NT2/D1 (cell line): ENCODE measurements around the gene ZNF74.
A peak's percentile ranks its signal among the peaks of the same experiment; 100 is the strongest.

Source experiments
- DNase-seq: peaks from one replicate; pipeline ENCODE4 v3.0.0-alpha.2; 2011; ENCODE audit warnings: low read depth, low spot score
- H3K27me3 ChIP-seq: 2 replicates; pipeline ENCODE4 v1.6.0; 2011; ENCODE audit warnings: mild to moderate bottlenecking; ENCODE audit not compliant: insufficient read length, insufficient read depth
- H3K36me3 ChIP-seq: 2 replicates; pipeline ENCODE4 v1.6.1; 2011; ENCODE audit warnings: mild to moderate bottlenecking, low read length, mixed read lengths; ENCODE audit not compliant: insufficient read depth, insufficient read length
- H3K4me1 ChIP-seq: 2 replicates; pipeline ENCODE4 v1.5.1; 2011; ENCODE audit not compliant: insufficient read depth, insufficient read length
- H3K4me3 ChIP-seq: 2 replicates; pipeline ENCODE4 v1.5.1; 2011; ENCODE audit warnings: low read depth; ENCODE audit not compliant: insufficient read length
- H3K9ac ChIP-seq: 2 replicates; pipeline ENCODE4 v1.6.0; 2011; ENCODE audit warnings: low read depth; ENCODE audit not compliant: insufficient read length
- H3K9me3 ChIP-seq: 2 replicates; pipeline ENCODE4 v1.5.1; 2011; ENCODE audit warnings: mild to moderate bottlenecking, low read length; ENCODE audit not compliant: insufficient read depth
- SUZ12 ChIP-seq: IDR thresholded peaks from 2 replicates; pipeline ENCODE4 v1.6.1; 2011; ENCODE audit not compliant: insufficient read length, insufficient read depth; ENCODE audit errors: extremely low read depth
- YY1 ChIP-seq: IDR thresholded peaks from 2 replicates; pipeline ENCODE4 v1.6.1; 2011; ENCODE audit not compliant: insufficient read length, insufficient read depth
- ZNF274 ChIP-seq: IDR thresholded peaks from 2 replicates; pipeline ENCODE4 v1.6.1; 2011; ENCODE audit warnings: mild to moderate bottlenecking, low read depth, low read length

Gene ZNF74

GRCh38 chr22:20418211-20418788, 24.3 kb downstream of the ZNF74 start:
- Histone ChIP-seq H3K9ac (peak overlapping the region; percentile 72), H3K36me3 (peaks cover 1% of the 10 kb centered on the region), H3K27me3 (no peaks in the 10 kb centered on the region), H3K4me3 (peak overlapping the region; percentile 37), H3K9me3 (no peaks in the 10 kb centered on the region), H3K4me1 (no peaks in the 10 kb centered on the region)
- TF ChIP-seq ZNF274 (no peak), YY1 (no peak), SUZ12 (no peak)
- DNase-seq, result no peak

DNA sequence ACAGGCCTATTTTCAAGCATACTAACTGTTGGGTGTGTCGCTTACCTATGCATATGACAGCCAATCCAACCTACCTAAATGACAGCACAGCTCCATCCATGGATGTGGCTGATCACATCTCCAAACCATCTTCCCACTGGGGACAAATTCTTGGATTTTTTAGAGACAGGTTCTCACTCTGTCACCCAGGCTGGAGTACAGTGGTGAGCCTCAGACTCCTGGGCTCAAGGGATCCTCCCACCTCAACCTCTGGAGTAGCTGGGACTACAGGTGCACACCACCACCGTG, 25.7 kb downstream of the ZNF74 start:
- TF ChIP-seq ZNF274 (no peak), YY1 (no peak), SUZ12 (no peak)
- Histone ChIP-seq H3K4me1 (no peaks in the 10 kb centered on the region), H3K4me3 (no peak overlapping the region)

DNA sequence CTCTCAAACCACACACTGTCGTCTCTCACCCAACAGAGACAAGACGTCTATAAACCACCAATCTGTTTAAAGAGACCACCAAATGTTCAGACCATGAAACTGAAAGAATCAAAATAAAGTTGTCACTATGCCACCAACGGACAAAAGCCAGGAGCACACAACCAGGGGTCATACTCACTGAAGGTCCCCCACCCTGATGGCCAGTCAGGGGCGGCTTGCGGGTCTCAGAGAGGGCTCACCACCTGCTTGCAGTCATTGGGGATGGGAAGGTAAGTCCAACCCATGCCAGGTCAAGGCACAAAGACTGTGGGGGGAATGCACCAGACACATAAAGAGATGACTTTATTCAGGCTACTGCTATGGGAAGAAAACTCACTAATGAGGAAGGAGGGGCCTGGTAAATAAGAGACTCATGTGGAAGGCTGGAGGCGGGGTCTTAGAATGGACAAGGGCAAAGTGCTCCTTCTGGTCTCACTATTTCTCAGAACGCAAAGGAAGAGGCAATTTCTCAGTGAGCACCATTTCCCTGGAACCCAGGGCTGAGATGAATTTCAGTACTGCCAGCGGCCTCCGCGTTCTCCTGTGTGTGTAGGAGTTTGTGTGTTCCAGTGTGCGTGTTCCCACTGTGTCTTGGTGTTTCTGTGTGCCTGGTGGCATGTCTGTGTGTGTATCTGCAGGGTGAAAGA, 26.3 kb downstream of the ZNF74 start:
- Histone ChIP-seq H3K9me3 (no peaks in the 10 kb centered on the region), H3K4me1 (no peaks in the 10 kb centered on the region), H3K27me3 (no peaks in the 10 kb centered on the region), H3K36me3 (peaks cover 18% of the 10 kb centered on the region), H3K4me3 (no peak overlapping the region), H3K9ac (no peak overlapping the region)
- no peak for TF ChIP-seq SUZ12
- no peak for TF ChIP-seq YY1
- no peak for TF ChIP-seq ZNF274
- DNase-seq, result no peak

More for the DNA sequence above, 25.7 kb downstream of the ZNF74 start:
- no peaks in the 10 kb centered on the region for H3K9me3 ChIP-seq
- H3K36me3 ChIP-seq, result peaks cover 11% of the 10 kb centered on the region
- no peak for DNase-seq
- no peaks in the 10 kb centered on the region for H3K27me3 ChIP-seq
- no peak overlapping the region for H3K9ac ChIP-seq

DNA sequence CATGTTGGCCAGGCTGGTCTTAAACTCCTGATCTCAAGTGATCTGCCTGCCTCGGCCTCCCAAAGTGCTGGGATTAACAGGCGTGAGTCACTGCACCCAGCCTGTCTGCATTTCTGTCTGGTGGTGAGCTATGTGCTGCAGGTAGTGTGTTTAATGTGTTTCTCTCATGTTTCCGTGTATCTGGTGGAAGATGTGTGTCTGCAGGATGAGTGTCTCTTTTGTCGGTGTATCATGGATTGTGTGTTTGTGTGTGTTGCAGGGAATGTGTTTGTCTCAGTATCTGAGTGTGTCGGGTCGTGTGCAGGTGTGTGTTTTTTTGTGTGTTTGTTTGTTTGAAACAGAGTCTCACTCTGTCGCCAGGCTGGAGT, 27.5 kb downstream of the ZNF74 start:
- peaks cover 28% of the 10 kb centered on the region for H3K36me3 ChIP-seq
- H3K9ac ChIP-seq, result no peak overlapping the region
- TF ChIP-seq SUZ12, result no peak
- no peak for TF ChIP-seq ZNF274
- no peak for TF ChIP-seq YY1
- H3K9me3 ChIP-seq, result no peaks in the 10 kb centered on the region
- H3K4me3 ChIP-seq, result no peak overlapping the region
- H3K27me3 ChIP-seq, result no peaks in the 10 kb centered on the region
- H3K4me1 ChIP-seq, result no peaks in the 10 kb centered on the region
- no peak for DNase-seq

DNA sequence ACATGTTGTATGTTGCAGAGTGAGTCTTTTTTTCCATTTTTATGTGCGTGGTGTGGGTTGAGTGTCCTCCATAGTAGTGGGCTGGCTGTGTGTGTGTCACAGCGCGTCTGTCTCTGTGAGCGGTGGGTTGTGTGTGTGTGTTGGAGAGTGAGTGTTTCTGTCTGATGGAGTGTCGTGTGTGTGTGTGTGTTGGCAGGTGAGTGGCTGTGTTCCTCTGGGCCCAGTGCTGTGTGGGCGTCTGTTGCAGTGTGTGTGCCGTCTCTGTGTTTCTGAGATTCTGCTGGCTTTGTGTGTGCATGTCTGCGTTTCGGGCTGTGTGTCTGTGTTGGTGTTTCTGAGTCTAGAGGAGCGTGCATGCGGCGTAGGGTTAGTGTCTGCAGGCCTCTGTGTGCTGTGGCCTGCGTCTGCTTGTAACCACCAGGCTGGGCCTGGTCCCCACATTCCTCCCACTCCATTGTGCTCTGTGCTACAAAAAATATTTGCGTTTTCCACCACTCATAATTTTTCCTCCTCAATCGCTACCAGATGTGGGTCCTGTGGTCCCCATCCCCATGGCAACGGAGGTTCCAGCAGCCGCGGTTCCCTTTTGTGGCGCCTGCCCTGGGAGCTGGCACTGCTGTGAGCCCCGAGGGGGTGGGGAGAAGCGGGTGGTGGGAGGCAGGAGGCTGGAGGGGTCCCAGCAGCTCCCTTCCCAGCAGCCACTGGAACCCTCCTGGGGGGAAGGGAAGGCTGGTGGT, 28.5 kb downstream of the ZNF74 start:
- Histone ChIP-seq H3K27me3 (no peaks in the 10 kb centered on the region), H3K9me3 (no peaks in the 10 kb centered on the region), H3K9ac (no peak overlapping the region), H3K4me3 (no peak overlapping the region), H3K4me1 (no peaks in the 10 kb centered on the region), H3K36me3 (peaks cover 35% of the 10 kb centered on the region)
- DNase-seq, result no peak
- TF ChIP-seq ZNF274 (no peak), YY1 (no peak), SUZ12 (no peak)

DNA sequence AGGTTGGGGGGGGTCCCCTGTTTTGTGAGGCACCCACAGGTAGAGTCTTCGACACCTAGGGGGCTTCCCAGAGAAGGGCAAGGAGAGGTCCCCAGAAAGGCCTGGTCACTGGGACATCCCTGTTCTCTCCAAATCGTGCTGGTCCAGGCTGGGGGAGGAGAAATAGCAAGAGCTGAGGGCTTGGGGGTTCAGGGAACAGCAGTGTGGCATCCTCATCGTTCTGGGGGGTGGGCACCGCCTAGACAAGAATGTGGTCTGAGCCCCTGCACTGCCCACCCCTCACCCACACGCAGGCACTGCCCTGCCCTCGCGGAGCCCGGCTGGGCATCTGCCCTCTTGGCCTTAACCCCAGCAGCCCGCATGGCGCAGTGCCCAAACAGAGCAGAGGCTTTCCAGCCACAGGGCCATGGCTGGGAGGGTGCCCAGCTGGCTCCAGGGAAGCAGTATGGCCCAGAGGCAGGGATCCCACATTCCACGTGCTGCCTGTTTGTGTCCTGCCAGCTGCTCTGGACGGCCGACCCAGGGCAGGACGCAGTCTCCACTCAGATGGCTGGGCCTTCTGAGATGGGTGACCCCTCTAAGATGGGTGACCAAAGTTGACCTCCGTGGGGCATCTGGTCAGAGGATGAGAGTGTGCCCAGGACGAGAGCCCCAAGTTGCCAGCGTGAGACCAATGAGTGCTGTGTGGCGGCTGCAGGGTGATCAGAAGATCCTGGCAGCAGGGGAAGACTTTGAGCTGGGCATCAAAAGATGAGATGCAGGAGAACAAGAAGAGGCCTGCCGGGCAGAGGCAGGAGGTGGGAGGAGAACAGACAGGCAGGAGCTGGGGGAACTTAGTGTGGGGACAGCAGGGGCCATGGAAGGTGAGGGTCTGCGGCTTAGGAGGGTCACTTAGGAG, 29.3 kb downstream of the ZNF74 start:
- Histone ChIP-seq H3K9me3 (no peaks in the 10 kb centered on the region), H3K4me3 (no peak overlapping the region), H3K36me3 (peaks cover 40% of the 10 kb centered on the region), H3K4me1 (no peaks in the 10 kb centered on the region), H3K9ac (no peak overlapping the region), H3K27me3 (no peaks in the 10 kb centered on the region)
- no peak for TF ChIP-seq ZNF274
- no peak for TF ChIP-seq SUZ12
- no peak for TF ChIP-seq YY1
- DNase-seq, result no peak

- H3K9ac ChIP-seq, result no peak overlapping the region
- H3K4me3 ChIP-seq, result no peak overlapping the region
- TF ChIP-seq YY1 (no peak), ZNF274 (no peak), SUZ12 (no peak)
- H3K9me3 ChIP-seq, result no peaks in the 10 kb centered on the region
- no peak for DNase-seq
- no peaks in the 10 kb centered on the region for H3K27me3 ChIP-seq
- peaks cover 2% of the 10 kb centered on the region for H3K4me1 ChIP-seq
- H3K36me3 ChIP-seq, result peaks cover 45% of the 10 kb centered on the region
Measured at GRCh38 chr22:20423906-20424551, 30.1 kb downstream of the ZNF74 start.
